Mammary epithelial cell (primary cell): ENCODE results near the gene CWH43.
"Not testable (repeated sequence)": the region's sequence is repeated elsewhere in the genome, so short reads cannot be mapped to it uniquely, and the experiment has no call there.

Experiments
- CTCF ChIP-seq, 2 donors: IDR thresholded peaks in 1 of 2; conservative IDR thresholded peaks in 1 of 2; 2 replicates each; pipeline ENCODE4 v1.5.1; 2011 to 2012; ENCODE audit warnings: inconsistent platforms in 2 of 2, low read length in 2 of 2, mild to moderate bottlenecking in 2 of 2, control low read depth in 1 of 2, low read depth in 1 of 2; ENCODE audit not compliant: insufficient read depth in 1 of 2; ENCODE audit errors: extremely low read depth in 1 of 2
- EZH2 ChIP-seq: IDR thresholded peaks from 2 replicates; pipeline ENCODE4 v1.6.1; 2012; ENCODE audit warnings: low read length, inconsistent platforms, borderline replicate concordance

GRCh38 chr4:49092608-49093135 is 106.6 kb downstream of the CWH43 start:
- not testable (repeated sequence) for TF ChIP-seq CTCF (conservative IDR thresholded peaks at IDR 0.05 in 1 of 2, IDR thresholded peaks at IDR 0.05 in 1 of 2; ENCODE audit: extremely low read depth in 1 of 2, insufficient read depth in 1 of 2, low read depth in 1 of 2, low read length in 2 of 2); EZH2
